ENCODE data around the gene HNF1A. TPM values are rescaled to one million over a fixed set of nuclear protein-coding genes. Genes with fewer than 3 reads are reported as not detected.

HNF1A gene
- polyA plus RNA-seq, 3 donors: 0.03 TPM; not detected in 2

- no peak for DNase-seq
- Histone ChIP-seq H4K20me1 (ENCODE audit: insufficient read depth, low read length) (no peaks in the 10 kb centered on the region), H2AFZ (ENCODE audit: insufficient read depth, low read depth, low read length, poor library complexity, severe bottlenecking) (no peak overlapping the region), H3K9ac (ENCODE audit: insufficient read depth, low read length, poor library complexity, severe bottlenecking) (no peak overlapping the region), H3K79me2 (ENCODE audit: insufficient read depth, low read length) (no peaks in the 10 kb centered on the region), H3K4me1 (ENCODE audit: control insufficient read depth in 1 of 2, insufficient read depth in 2 of 2, low read length in 2 of 2) (no peaks in the 10 kb centered on the region), H3K4me3 (replicated peaks in 1 of 3; ENCODE audit: low read depth in 2 of 3, low read length in 3 of 3) (no peak overlapping the region), H3K27me3 (ENCODE audit: control insufficient read depth in 2 of 2, insufficient read depth in 2 of 2, low read length in 2 of 2) (no peaks in the 10 kb centered on the region), H3K9me3 (replicated peaks in 1 of 2; ENCODE audit: control insufficient read depth in 1 of 2, insufficient read depth in 1 of 2, low read length in 2 of 2) (no peaks in the 10 kb centered on the region), H3K36me3 (replicated peaks in 1 of 2; ENCODE audit: control insufficient read depth in 1 of 2, insufficient read depth in 2 of 2, low read length in 2 of 2) (no peaks in the 10 kb centered on the region), H3K4me2 (replicated peaks; ENCODE audit: extremely low read depth, low read length, poor library complexity, severe bottlenecking) (no peak overlapping the region), H3K27ac (ENCODE audit: low read depth in 1 of 2, low read length in 2 of 2) (no peak overlapping the region)
- Mint-ChIP-seq H3K4me1 (no peaks in the 10 kb centered on the region), H3K9me3 (no peaks in the 10 kb centered on the region), H3K27ac (no peak overlapping the region), H3K27me3 (ENCODE audit: low read depth in 3 of 3) (peaks cover 0 to 2% (median 0%) of the 10 kb centered on the region in 3 donors), H3K4me3 (no peak overlapping the region), H3K36me3 (no peaks in the 10 kb centered on the region)
- TF ChIP-seq, protein P1, sequence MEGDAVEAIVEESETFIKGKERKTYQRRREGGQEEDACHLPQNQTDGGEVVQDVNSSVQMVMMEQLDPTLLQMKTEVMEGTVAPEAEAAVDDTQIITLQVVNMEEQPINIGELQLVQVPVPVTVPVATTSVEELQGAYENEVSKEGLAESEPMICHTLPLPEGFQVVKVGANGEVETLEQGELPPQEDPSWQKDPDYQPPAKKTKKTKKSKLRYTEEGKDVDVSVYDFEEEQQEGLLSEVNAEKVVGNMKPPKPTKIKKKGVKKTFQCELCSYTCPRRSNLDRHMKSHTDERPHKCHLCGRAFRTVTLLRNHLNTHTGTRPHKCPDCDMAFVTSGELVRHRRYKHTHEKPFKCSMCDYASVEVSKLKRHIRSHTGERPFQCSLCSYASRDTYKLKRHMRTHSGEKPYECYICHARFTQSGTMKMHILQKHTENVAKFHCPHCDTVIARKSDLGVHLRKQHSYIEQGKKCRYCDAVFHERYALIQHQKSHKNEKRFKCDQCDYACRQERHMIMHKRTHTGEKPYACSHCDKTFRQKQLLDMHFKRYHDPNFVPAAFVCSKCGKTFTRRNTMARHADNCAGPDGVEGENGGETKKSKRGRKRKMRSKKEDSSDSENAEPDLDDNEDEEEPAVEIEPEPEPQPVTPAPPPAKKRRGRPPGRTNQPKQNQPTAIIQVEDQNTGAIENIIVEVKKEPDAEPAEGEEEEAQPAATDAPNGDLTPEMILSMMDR (IDR thresholded peaks at IDR 0.05): no peak
- WGBS (ENCODE audit: insufficient coverage): 86% methylated on average over 3 of the region's 13 CpGs
- intact Hi-C loops (cut with micrococcal nuclease): no loop called here
These were observed 2.5 kb downstream of the HNF1A start for GRCh38 chr12:120980800-120981368.

- H4K20me1 ChIP-seq (ENCODE audit: insufficient read depth, low read length): no peaks in the 10 kb centered on the region
- H3K4me3 ChIP-seq (replicated peaks in 1 of 3; ENCODE audit: low read depth in 2 of 3, low read length in 3 of 3): no peak overlapping the region
- no peak overlapping the region for H3K4me2 ChIP-seq (replicated peaks; ENCODE audit: extremely low read depth, low read length, poor library complexity, severe bottlenecking)
- TF ChIP-seq, protein P1 (IDR thresholded peaks at IDR 0.05): no peak
- H3K79me2 ChIP-seq (ENCODE audit: insufficient read depth, low read length): no peaks in the 10 kb centered on the region
- no peaks in the 10 kb centered on the region for H3K9me3 Mint-ChIP-seq
- no peaks in the 10 kb centered on the region for H3K4me1 ChIP-seq (ENCODE audit: control insufficient read depth in 1 of 2, insufficient read depth in 2 of 2, low read length in 2 of 2)
- H3K4me3 Mint-ChIP-seq: no peak overlapping the region
- no peak overlapping the region for H2AFZ ChIP-seq (ENCODE audit: insufficient read depth, low read depth, low read length, poor library complexity, severe bottlenecking)
- H3K9ac ChIP-seq (ENCODE audit: insufficient read depth, low read length, poor library complexity, severe bottlenecking): no peak overlapping the region
- no peaks in the 10 kb centered on the region for H3K36me3 ChIP-seq (replicated peaks in 1 of 2; ENCODE audit: control insufficient read depth in 1 of 2, insufficient read depth in 2 of 2, low read length in 2 of 2)
- no peak overlapping the region for H3K27ac Mint-ChIP-seq
- no peak for DNase-seq
- H3K27ac ChIP-seq (ENCODE audit: low read depth in 1 of 2, low read length in 2 of 2): no peak overlapping the region
- intact Hi-C loops (cut with micrococcal nuclease): no loop called here
- H3K36me3 Mint-ChIP-seq: no peaks in the 10 kb centered on the region
- H3K4me1 Mint-ChIP-seq: no peaks in the 10 kb centered on the region
- WGBS (ENCODE audit: insufficient coverage): 93% methylated on average over 5 of the region's 6 CpGs
- H3K27me3 ChIP-seq (ENCODE audit: control insufficient read depth in 2 of 2, insufficient read depth in 2 of 2, low read length in 2 of 2): no peaks in the 10 kb centered on the region
- no peaks in the 10 kb centered on the region for H3K9me3 ChIP-seq (replicated peaks in 1 of 2; ENCODE audit: control insufficient read depth in 1 of 2, insufficient read depth in 1 of 2, low read length in 2 of 2)
- peaks cover 0 to 2% (median 0%) of the 10 kb centered on the region in 3 donors for H3K27me3 Mint-ChIP-seq (ENCODE audit: low read depth in 3 of 3)
These were observed 3.1 kb downstream of the HNF1A start for GRCh38 chr12:120981407-120981941.

Data from CD14-positive monocyte (primary cell).